ENCODE measurements around the gene PLEKHM2. TPM values are rescaled to one million over a fixed set of nuclear protein-coding genes. Genes with fewer than 3 reads are reported as not detected.

The PLEKHM2 gene
- total and polyA plus RNA-seq, 2 of the 4 experiments (the other 2 are of a cell fraction) = 24.7 to 48.0 TPM

GRCh38 chr1:15674386-15675159 lies 9.5 kb upstream of the PLEKHM2 start:
- Histone ChIP-seq H3K36me3 (ENCODE audit: control insufficient read depth, insufficient read depth, low read length) (no peaks in the 10 kb centered on the region), H2BK15ac (ENCODE audit: low read depth, low read length) (no peak overlapping the region), H2BK5ac (ENCODE audit: low read depth, low read length, poor library complexity, severe bottlenecking) (no peak overlapping the region), H2BK120ac (ENCODE audit: low read depth, low read length) (no peak overlapping the region), H3K9me1 (ENCODE audit: insufficient read depth, low read length) (peaks cover 4% of the 10 kb centered on the region), H3K4me3 (ENCODE audit: insufficient read depth, low read depth, low read length) (no peak overlapping the region), H4K91ac (ENCODE audit: insufficient read depth, low read depth, low read length) (no peak overlapping the region), H4K20me1 (ENCODE audit: insufficient read depth, low read length) (no peaks in the 10 kb centered on the region), H2AK9ac (replicated peaks; ENCODE audit: low read depth, low read length, poor library complexity) (no peak overlapping the region), H3K14ac (replicated peaks; ENCODE audit: low read depth, low read length) (peak overlapping the region; percentile 63; the same call in 1 of the 2 replicates), H3K4me2 (ENCODE audit: low read depth, low read length) (no peak overlapping the region), H3K56ac (ENCODE audit: extremely low read depth, insufficient read depth, low read length) (no peak overlapping the region), H3K9me3 (ENCODE audit: control insufficient read depth, insufficient read depth, low read length) (no peaks in the 10 kb centered on the region), H2AK5ac (ENCODE audit: low read depth, low read length) (no peak overlapping the region), H2AFZ (replicated peaks; ENCODE audit: low read length, poor library complexity) (no peak overlapping the region), H3K4me1 (ENCODE audit: control insufficient read depth, insufficient read depth, low read length) (no peaks in the 10 kb centered on the region; the same call in 1 of the 2 replicates), H3K79me1 (ENCODE audit: low read depth in 1 of 2, low read length in 2 of 2) (0 out of 4 replicates have a peak, but pooled peaks cover 0 to 4% of the 10 kb centered on the region in 2 experiments), H3K9ac (ENCODE audit: low read depth, low read length) (no peak overlapping the region), H2BK20ac (ENCODE audit: low read depth, low read length) (peak overlapping the region; percentile 40; the same call in 1 of the 2 replicates), H3K27me3 (ENCODE audit: control insufficient read depth, insufficient read depth, low read length) (no peaks in the 10 kb centered on the region), H3K23ac (ENCODE audit: low read depth, low read length) (no peak overlapping the region), H3K18ac (ENCODE audit: low read depth, low read length) (no peak overlapping the region), H3K27ac (ENCODE audit: insufficient read depth, low read length) (no peak overlapping the region), H3K4ac (ENCODE audit: low read depth, low read length) (no peak overlapping the region), H4K8ac (ENCODE audit: low read depth in 2 of 2, low read length in 2 of 2) (no peak overlapping the region), H4K5ac (ENCODE audit: low read depth, low read length) (no peak overlapping the region)
- TF ChIP-seq ELK1 (IDR thresholded peaks at IDR 0.05; ENCODE audit: borderline replicate concordance, low read depth, low read length) (no peak), USF2 (IDR thresholded peaks at IDR 0.05; ENCODE audit: low read depth, low read length) (no peak), RFX5 (IDR thresholded peaks at IDR 0.05; ENCODE audit: low read depth, low read length) (no peak), CHD1 (IDR thresholded peaks at IDR 0.05; ENCODE audit: low read depth, low read length) (no peak), CTCF (conservative IDR thresholded peaks at IDR 0.05; ENCODE audit: low read depth, low read length) (no peak)
- no CpG with 5 or more reads among the region's 12 CpGs for WGBS, 2 experiments (ENCODE audit: extremely low coverage in 2 of 2, insufficient read length in 1 of 2)
- in situ Hi-C loops (cut with MboI; ENCODE audit: low sequenced_read_pairs) (no loop called here), dilution Hi-C loops (cut with HindIII; ENCODE audit: low sequenced_read_pairs, unreplicated experiment) (no loop called here), intact Hi-C loops (cut with micrococcal nuclease) (no loop called here)
- no peak for DNase-seq
- ChIA-PET CTCF (no interaction called here), POLR2A (ENCODE audit: unreplicated experiment) (no interaction called here)
- ATAC-seq (ENCODE audit: low read depth) = no peak
- BruUV-seq (replicated peaks) = no TSS peak

Measured in IMR-90 (cell line).